Transverse colon (tissue), 4 donors: Measurements from ENCODE around the gene ARL8B. TPM values are rescaled to one million over a fixed set of nuclear protein-coding genes. Genes with fewer than 3 reads are reported as not detected.
"Not testable (repeated sequence)": the region's sequence is repeated elsewhere in the genome, so short reads cannot be mapped to it uniquely, and the experiment has no call there.

ENCODE experiments used
- DNase-seq: peaks from one replicate; pipeline ENCODE4 v3.0.0-alpha.2; 2019
- H3K27ac ChIP-seq, 4 donors: fragments of 200-600 bp; sonication (generic); 2 replicates each; pipeline ENCODE4 v1.5.1; 2016 to 2018; ENCODE audit warnings: inconsistent platforms in 4 of 4
- H3K27me3 ChIP-seq: fragments of 200-600 bp; sonication (generic); 2 replicates; pipeline ENCODE4 v1.5.1; 2017; ENCODE audit warnings: inconsistent platforms
- H3K36me3 ChIP-seq, 4 donors: fragments of 200-600 bp; sonication (generic); 2 replicates each; pipeline ENCODE4 v1.5.1; 2017 to 2019; ENCODE audit warnings: inconsistent platforms in 4 of 4
- H3K4me1 ChIP-seq, 4 donors: fragments of 200-600 bp; sonication (generic); 2 replicates each; pipeline ENCODE4 v1.5.1; 2017 to 2020; ENCODE audit warnings: inconsistent platforms in 4 of 4
- H3K4me3 ChIP-seq, 4 donors: fragments of 200-600 bp; sonication (generic); 1 replicate in 1 of 4; 2 replicates in 3 of 4; pipeline versions ENCODE4 v1.5.1 to v1.6.1; 2017 to 2019; ENCODE audit warnings: inconsistent platforms in 4 of 4
- H3K9me3 ChIP-seq, 2 donors: fragments of 200-600 bp; sonication (generic); 2 replicates each; pipeline ENCODE4 v1.5.1; 2017 to 2019; ENCODE audit warnings: inconsistent platforms in 2 of 2
- CTCF ChIP-seq, 5 experiments: fragments of 200-600 bp in 3 of 5; fragments of 450-650 bp in 2 of 5; sonication (generic) in 3 of 5; IDR thresholded peaks; 1 replicate in 2 of 5; 2 replicates in 3 of 5; pipeline ENCODE4 v1.5.1; 2016 to 2017; ENCODE audit warnings: antibody characterized with exemption in 5 of 5, inconsistent platforms in 3 of 5, mild to moderate bottlenecking in 2 of 5, moderate library complexity in 1 of 5
- EP300 ChIP-seq: sonication (generic); formaldehyde crosslinking; IDR thresholded peaks from one replicate; pipeline ENCODE4 v1.6.1; 2017; ENCODE audit warnings: antibody characterized with exemption, low read depth
- POLR2A ChIP-seq: fragments of 450-650 bp; IDR thresholded peaks from one replicate; pipeline ENCODE4 v1.6.1; 2016; ENCODE audit warnings: antibody characterized with exemption, mild to moderate bottlenecking, moderate library complexity
- POLR2AphosphoS5 ChIP-seq, 3 donors: sonication (generic); formaldehyde crosslinking; IDR thresholded peaks; one replicate each; pipeline ENCODE4 v1.6.1; 2016; ENCODE audit warnings: antibody characterized with exemption in 3 of 3
- WGBS, 2 donors: methylation state at CpG; one replicate each; pipeline ENCODE4 v1.1.5; 2018; ENCODE audit warnings: low coverage in 1 of 2; 5-methylcytosine and 5-hydroxymethylcytosine counted together
- in situ Hi-C, 4 donors: fragments of 200-750 bp; cut with MboI; loops; one replicate each; pipeline versions ENCODE4 v1.15.0 to v1.15.1; 2017; ENCODE audit warnings: low sequenced_read_pairs in 3 of 4, low pct_ligation_motif_present in 1 of 4, low pct_unique_long_range_greater_than_20kb in 1 of 4
- intact Hi-C: fragments of 100-400 bp; cut with DNase I; formaldehyde crosslinking; loops from one replicate; pipeline ENCODE4 v1.15.1; 2023; ENCODE audit warnings: low total_unique reads
- total RNA-seq, 4 donors: library from RNA; depleted of rRNA; stranded (reverse); fragments of >200 nt; gene quantifications; one replicate each; pipeline ENCODE4 v1.1.0, GENCODE V29; 2016

ARL8B gene
- total RNA-seq, 4 donors from 2014 or later = 13.1 to 47.2 (median 31.9) TPM

GRCh38 chr3:5080779-5081550, 41.1 kb upstream of the ARL8B start:
- H3K4me3 ChIP-seq = no peak overlapping the region
- intact Hi-C loops = no loop called here
- no peaks in the 10 kb centered on the region for H3K27me3 ChIP-seq
- no peaks in the 10 kb centered on the region for H3K4me1 ChIP-seq
- H3K9me3 ChIP-seq = no peaks in the 10 kb centered on the region
- WGBS, 2 donors = 83 to 94% methylated on average over 1 to 15 of the region's 15 CpGs
- no peak overlapping the region for H3K27ac ChIP-seq
- no peaks in the 10 kb centered on the region for H3K36me3 ChIP-seq
- in situ Hi-C loops = no loop called here
- DNase-seq = no peak
- TF ChIP-seq POLR2AphosphoS5 (IDR thresholded peaks at IDR 0.05) (no peak), CTCF (IDR thresholded peaks at IDR 0.05) (no peak), EP300 (no peak), POLR2A (no peak)

- H3K4me1 ChIP-seq, DNase-seq, H3K4me3 ChIP-seq, H3K27ac ChIP-seq, H3K27me3 ChIP-seq, H3K9me3 ChIP-seq, intact Hi-C loops, in situ Hi-C loops, H3K36me3 ChIP-seq: not testable (repeated sequence)
- 33 to 74% methylated on average over 1 to 16 of the region's 18 CpGs for WGBS, 2 donors
Measured at GRCh38 chr3:5081973-5082788, 39.9 kb upstream of the ARL8B start.

GRCh38 chr3:5082789-5083115, 39.3 kb upstream of the ARL8B start:
- TF ChIP-seq CTCF (IDR thresholded peaks at IDR 0.05) = no peak
- TF ChIP-seq POLR2A = no peak
- TF ChIP-seq POLR2AphosphoS5 (IDR thresholded peaks at IDR 0.05) = no peak
- TF ChIP-seq EP300 = no peak
- Histone ChIP-seq H3K36me3 (no peaks in the 10 kb centered on the region), H3K4me3 (no peak overlapping the region), H3K27ac (no peak overlapping the region), H3K9me3 (no peaks in the 10 kb centered on the region), H3K4me1 (no peaks in the 10 kb centered on the region), H3K27me3 (no peaks in the 10 kb centered on the region)
- WGBS, 2 donors = 84% methylated on average over 7 of the region's 7 CpGs; no CpG with 5 or more reads in 1 of the 2 donors
- intact Hi-C loops = no loop called here
- in situ Hi-C loops = no loop called here
- no peak for DNase-seq

GRCh38 chr3:5084224-5084623, 37.9 kb upstream of the ARL8B start:
- in situ Hi-C loops = no loop called here

More at GRCh38 chr3:5084224-5084623, 37.9 kb upstream of the ARL8B start:
- TF ChIP-seq CTCF (IDR thresholded peaks at IDR 0.05) = no peak
- TF ChIP-seq POLR2A = no peak
- TF ChIP-seq EP300 = no peak
- no peak for TF ChIP-seq POLR2AphosphoS5 (IDR thresholded peaks at IDR 0.05)
- WGBS, 2 donors = 84 to 92% methylated on average over 2 to 5 of the region's 5 CpGs
- no peaks in the 10 kb centered on the region for H3K4me1 ChIP-seq
- H3K27ac ChIP-seq = no peak overlapping the region
- no peaks in the 10 kb centered on the region for H3K36me3 ChIP-seq
- DNase-seq = no peak
- intact Hi-C loops = no loop called here
- no peaks in the 10 kb centered on the region for H3K9me3 ChIP-seq
- H3K4me3 ChIP-seq = no peak overlapping the region
- no peaks in the 10 kb centered on the region for H3K27me3 ChIP-seq
